ENCODE results near the gene USF2.

DNA sequence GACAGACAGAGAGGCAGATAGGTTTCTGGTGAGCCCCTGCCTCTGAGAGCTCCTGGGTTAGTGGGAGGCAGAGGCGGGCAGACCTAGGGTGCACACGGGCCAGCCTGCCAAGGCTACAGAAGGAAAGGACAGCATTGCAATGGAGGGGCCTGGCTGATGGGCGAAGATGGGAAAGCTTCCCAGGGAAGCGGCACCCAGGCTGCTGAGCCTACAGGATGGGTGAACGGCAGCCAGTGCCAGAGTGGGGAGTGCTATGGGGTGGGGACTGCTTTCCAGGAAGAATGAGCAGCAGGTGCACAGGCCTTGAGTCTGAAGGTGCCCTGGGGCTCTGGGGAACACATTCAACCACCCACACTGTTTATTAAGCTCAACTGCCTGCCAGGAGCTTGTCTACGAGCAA is 22.5 kb downstream of the USF2 start:
- TF ChIP-seq FOXM1 (IDR thresholded peaks at IDR 0.05; ENCODE audit: borderline replicate concordance, low read depth): no peak
- no peak for TF ChIP-seq YY1 (IDR thresholded peaks at IDR 0.05; ENCODE audit: low read depth)
- no peak for TF ChIP-seq REST (IDR thresholded peaks at IDR 0.05; ENCODE audit: low read depth)
- no peak for TF ChIP-seq CEBPB (IDR thresholded peaks at IDR 0.05)
- no peak for TF ChIP-seq MAX (IDR thresholded peaks at IDR 0.05)
- no peak for TF ChIP-seq RAD21 (IDR thresholded peaks at IDR 0.05; ENCODE audit: low read depth)
- TF ChIP-seq, protein P1, sequence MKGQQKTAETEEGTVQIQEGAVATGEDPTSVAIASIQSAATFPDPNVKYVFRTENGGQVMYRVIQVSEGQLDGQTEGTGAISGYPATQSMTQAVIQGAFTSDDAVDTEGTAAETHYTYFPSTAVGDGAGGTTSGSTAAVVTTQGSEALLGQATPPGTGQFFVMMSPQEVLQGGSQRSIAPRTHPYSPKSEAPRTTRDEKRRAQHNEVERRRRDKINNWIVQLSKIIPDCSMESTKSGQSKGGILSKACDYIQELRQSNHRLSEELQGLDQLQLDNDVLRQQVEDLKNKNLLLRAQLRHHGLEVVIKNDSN (IDR thresholded peaks at IDR 0.05): no peak
- TF ChIP-seq EP300 (IDR thresholded peaks at IDR 0.05; ENCODE audit: borderline replicate concordance): no peak
- no peak for TF ChIP-seq EGR1 (IDR thresholded peaks at IDR 0.05)
- TF ChIP-seq NFIC (IDR thresholded peaks at IDR 0.05): no peak
- no peak for TF ChIP-seq TAF1 (IDR thresholded peaks at IDR 0.05; ENCODE audit: low read depth)

Measured in Ishikawa (cell line).